CD14-positive monocyte (primary cell): ENCODE results near the gene ADAMTS13. TPM values are rescaled to one million over a fixed set of nuclear protein-coding genes. Genes with fewer than 3 reads are reported as not detected.

Experiments
- DNase-seq, 3 donors: peaks; one replicate each; pipeline ENCODE4 v3.0.0-alpha.2; 2011 to 2022
- H2AFZ ChIP-seq: 2 replicates; pipeline ENCODE4 v1.6.0; 2012; ENCODE audit warnings: mild to moderate bottlenecking, low read depth, low read length, inconsistent platforms; ENCODE audit not compliant: insufficient read depth, poor library complexity, severe bottlenecking
- H3K27ac ChIP-seq, 2 donors: 1 replicate in 1 of 2; 2 replicates in 1 of 2; pipeline ENCODE4 v1.5.1; 2012 to 2013; ENCODE audit warnings: low read length in 2 of 2, control low read depth in 1 of 2, inconsistent platforms in 1 of 2, low read depth in 1 of 2, mild to moderate bottlenecking in 1 of 2
- H3K27me3 ChIP-seq, 2 donors: one replicate each; pipeline versions ENCODE4 v1.6.0 to v1.6.1; 2011 to 2013; ENCODE audit warnings: low read length in 2 of 2; ENCODE audit not compliant: control insufficient read depth in 2 of 2, insufficient read depth in 2 of 2
- H3K36me3 ChIP-seq, 2 donors: replicated peaks in 1 of 2; 1 replicate in 1 of 2; 2 replicates in 1 of 2; pipeline versions ENCODE4 v1.5.1 to v1.6.1; 2012 to 2013; ENCODE audit warnings: low read length in 2 of 2, control low read depth in 1 of 2, inconsistent platforms in 1 of 2, mild to moderate bottlenecking in 1 of 2; ENCODE audit not compliant: insufficient read depth in 2 of 2, control insufficient read depth in 1 of 2
- H3K4me1 ChIP-seq, 2 donors: 1 replicate in 1 of 2; 2 replicates in 1 of 2; pipeline versions ENCODE4 v1.5.1 to v1.6.1; 2012 to 2013; ENCODE audit warnings: low read length in 2 of 2, control low read depth in 1 of 2, inconsistent platforms in 1 of 2, mild to moderate bottlenecking in 1 of 2, moderate library complexity in 1 of 2; ENCODE audit not compliant: insufficient read depth in 2 of 2, control insufficient read depth in 1 of 2
- H3K4me2 ChIP-seq: replicated peaks from 2 replicates; pipeline ENCODE3; 2012; ENCODE audit warnings: low read length, moderate library complexity, mild to moderate bottlenecking; ENCODE audit not compliant: poor library complexity, severe bottlenecking; ENCODE audit errors: extremely low read depth
- H3K4me3 ChIP-seq, 3 experiments: fragments of 200-600 bp in 1 of 3; sonication (generic) in 1 of 3; replicated peaks in 1 of 3; 1 replicate in 2 of 3; 2 replicates in 1 of 3; pipeline ENCODE4 v1.5.1; 2011 to 2013; ENCODE audit warnings: low read length in 3 of 3, mild to moderate bottlenecking in 3 of 3, control low read depth in 2 of 3, low read depth in 2 of 3, inconsistent platforms in 1 of 3, moderate library complexity in 1 of 3
- H3K79me2 ChIP-seq: 2 replicates; pipeline ENCODE4 v1.6.0; 2012; ENCODE audit warnings: mild to moderate bottlenecking, control low read depth, inconsistent platforms, low read length, moderate library complexity; ENCODE audit not compliant: insufficient read depth
- H3K9ac ChIP-seq: 2 replicates; pipeline ENCODE4 v1.6.0; 2017; ENCODE audit warnings: low read length, mild to moderate bottlenecking; ENCODE audit not compliant: insufficient read depth, poor library complexity, severe bottlenecking
- H3K9me3 ChIP-seq, 2 donors: replicated peaks in 1 of 2; 1 replicate in 1 of 2; 2 replicates in 1 of 2; pipeline versions ENCODE4 v1.5.1 to v1.6.1; 2012 to 2013; ENCODE audit warnings: low read length in 2 of 2, control low read depth in 1 of 2; ENCODE audit not compliant: control insufficient read depth in 1 of 2, insufficient read depth in 1 of 2
- H4K20me1 ChIP-seq: 2 replicates; pipeline ENCODE4 v1.6.0; 2012; ENCODE audit warnings: mild to moderate bottlenecking, low read length, control low read depth, moderate library complexity; ENCODE audit not compliant: insufficient read depth
- H3K27ac Mint-ChIP-seq, 7 donors: one replicate each; pipeline ENCODE4 v1.8.0; 2020; ENCODE audit warnings: mild to moderate bottlenecking in 7 of 7, mixed read lengths in 7 of 7, moderate library complexity in 6 of 7, inconsistent platforms in 2 of 7
- H3K27me3 Mint-ChIP-seq, 3 donors: one replicate each; pipeline ENCODE4 v1.8.0; 2021 to 2022; ENCODE audit warnings: low read depth in 3 of 3, mild to moderate bottlenecking in 3 of 3, mixed read lengths in 3 of 3, moderate library complexity in 3 of 3, inconsistent platforms in 1 of 3
- H3K36me3 Mint-ChIP-seq, 2 donors: one replicate each; pipeline ENCODE4 v1.8.0; 2020; ENCODE audit warnings: mixed read lengths in 2 of 2, inconsistent platforms in 1 of 2, mild to moderate bottlenecking in 1 of 2
- H3K4me1 Mint-ChIP-seq: one replicate; pipeline ENCODE4 v1.8.0; 2020; ENCODE audit warnings: mild to moderate bottlenecking, mixed read lengths
- H3K4me3 Mint-ChIP-seq, 2 donors: one replicate each; pipeline ENCODE4 v1.8.0; 2020; ENCODE audit warnings: mild to moderate bottlenecking in 2 of 2, mixed read lengths in 2 of 2, moderate library complexity in 1 of 2
- H3K9me3 Mint-ChIP-seq, 7 donors: one replicate each; pipeline ENCODE4 v1.8.0; 2020 to 2022; ENCODE audit warnings: mixed read lengths in 7 of 7, mild to moderate bottlenecking in 6 of 7, moderate library complexity in 6 of 7, inconsistent platforms in 2 of 7
- WGBS: methylation state at CpG from one replicate; pipeline ENCODE4 v1.1.5; 2013; ENCODE audit warnings: missing lambda C conversion rate; ENCODE audit not compliant: insufficient coverage; 5-methylcytosine and 5-hydroxymethylcytosine counted together
- intact Hi-C, 2 donors: fragments of 100-400 bp; cut with micrococcal nuclease; formaldehyde crosslinking; loops; one replicate each; pipeline versions ENCODE4 v1.15.0 to v1.15.1; 2023
- polyA plus RNA-seq, 3 donors: library from polyadenylated mRNA; depleted of rRNA in 1 of 3; unstranded in 2 of 3; stranded (reverse) in 1 of 3; fragments of 300-500 nt in 2 of 3; fragments of >200 nt in 1 of 3; fragmentation: Illumina TruSeq in 2 of 3; gene quantifications; 1 replicate in 2 of 3; 2 replicates in 1 of 3; pipeline ENCODE4 v1.2.3, GENCODE V29; 2012 to 2021
- TF ChIP-seq, protein P1 (sequence below): fragments of 200-600 bp; IDR thresholded peaks from one replicate; pipeline ENCODE4 v1.8.0; 2022; ENCODE audit warnings: antibody characterized with exemption, mild to moderate bottlenecking

Gene ADAMTS13
- polyA plus RNA-seq, 3 donors, result 0.77 TPM; not detected in 2

DNA sequence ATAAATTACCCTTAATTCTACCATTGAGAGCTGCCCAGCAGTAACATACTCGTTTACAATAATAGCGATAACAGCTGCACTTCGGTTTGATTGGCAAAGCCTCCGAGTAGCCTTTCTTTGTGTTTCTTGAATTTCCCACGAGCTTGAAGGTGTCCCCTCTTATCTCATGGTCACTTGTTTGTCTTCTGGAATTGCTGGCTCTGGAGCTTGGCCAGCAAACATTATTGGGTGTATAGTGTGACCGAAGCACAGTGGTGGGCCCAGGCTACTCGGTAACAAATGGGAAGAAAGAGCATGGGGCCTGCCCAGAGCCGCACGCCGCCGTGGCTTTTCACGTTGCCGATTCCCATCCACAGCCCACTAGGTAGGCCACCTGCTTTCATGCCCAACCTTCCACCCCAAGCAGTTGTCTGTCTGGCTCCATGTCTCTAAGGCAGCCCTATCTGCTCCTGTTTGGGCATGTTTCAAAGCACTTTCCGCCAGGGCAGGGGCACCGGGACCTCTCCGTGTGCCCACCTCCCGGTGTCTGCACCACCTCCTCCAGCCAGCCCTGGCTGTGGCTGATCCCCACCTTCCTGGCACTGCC lies 37.3 kb upstream of the ADAMTS13 start:
- TF ChIP-seq, protein P1, sequence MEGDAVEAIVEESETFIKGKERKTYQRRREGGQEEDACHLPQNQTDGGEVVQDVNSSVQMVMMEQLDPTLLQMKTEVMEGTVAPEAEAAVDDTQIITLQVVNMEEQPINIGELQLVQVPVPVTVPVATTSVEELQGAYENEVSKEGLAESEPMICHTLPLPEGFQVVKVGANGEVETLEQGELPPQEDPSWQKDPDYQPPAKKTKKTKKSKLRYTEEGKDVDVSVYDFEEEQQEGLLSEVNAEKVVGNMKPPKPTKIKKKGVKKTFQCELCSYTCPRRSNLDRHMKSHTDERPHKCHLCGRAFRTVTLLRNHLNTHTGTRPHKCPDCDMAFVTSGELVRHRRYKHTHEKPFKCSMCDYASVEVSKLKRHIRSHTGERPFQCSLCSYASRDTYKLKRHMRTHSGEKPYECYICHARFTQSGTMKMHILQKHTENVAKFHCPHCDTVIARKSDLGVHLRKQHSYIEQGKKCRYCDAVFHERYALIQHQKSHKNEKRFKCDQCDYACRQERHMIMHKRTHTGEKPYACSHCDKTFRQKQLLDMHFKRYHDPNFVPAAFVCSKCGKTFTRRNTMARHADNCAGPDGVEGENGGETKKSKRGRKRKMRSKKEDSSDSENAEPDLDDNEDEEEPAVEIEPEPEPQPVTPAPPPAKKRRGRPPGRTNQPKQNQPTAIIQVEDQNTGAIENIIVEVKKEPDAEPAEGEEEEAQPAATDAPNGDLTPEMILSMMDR, result no peak
- H3K4me3 Mint-ChIP-seq, result no peak overlapping the region
- no peaks in the 10 kb centered on the region for H3K36me3 Mint-ChIP-seq
- Histone ChIP-seq H3K4me1 (no peaks in the 10 kb centered on the region), H3K79me2 (no peaks in the 10 kb centered on the region), H3K27me3 (no peaks in the 10 kb centered on the region), H3K4me2 (no peak overlapping the region), H3K27ac (no peak overlapping the region), H3K9ac (no peak overlapping the region), H3K36me3 (no peaks in the 10 kb centered on the region), H4K20me1 (no peaks in the 10 kb centered on the region), H3K9me3 (no peaks in the 10 kb centered on the region), H3K4me3 (no peak overlapping the region), H2AFZ (no peak overlapping the region)
- 93% methylated on average over 15 of the region's 17 CpGs for WGBS
- H3K4me1 Mint-ChIP-seq, result no peaks in the 10 kb centered on the region
- H3K9me3 Mint-ChIP-seq, result no peaks in the 10 kb centered on the region
- intact Hi-C loops, result no loop called here
- no peak for DNase-seq
- H3K27me3 Mint-ChIP-seq, result peaks cover 2 to 6% (median 3%) of the 10 kb centered on the region in 3 donors
- H3K27ac Mint-ChIP-seq, result no peak overlapping the region

DNA sequence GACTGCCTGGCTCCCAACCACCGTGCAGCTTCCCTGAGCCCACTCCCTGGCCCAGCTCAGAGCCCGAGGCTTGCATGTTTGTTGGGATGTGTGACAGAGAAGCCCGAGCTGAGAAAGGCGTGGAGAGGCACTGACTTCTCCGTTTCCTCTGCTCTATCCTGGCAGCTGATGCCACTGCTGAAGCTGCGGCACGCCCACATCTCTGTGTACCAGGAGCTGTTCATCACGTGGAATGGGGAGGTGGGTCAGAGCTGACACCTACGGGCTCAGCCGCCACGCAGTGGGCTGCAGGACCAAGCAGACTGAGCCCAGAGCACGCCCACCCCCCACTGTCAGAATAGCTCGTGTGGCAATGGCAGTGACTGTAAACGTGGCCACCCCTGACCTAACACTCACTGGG lies 36.7 kb upstream of the ADAMTS13 start:
- Histone ChIP-seq H3K27me3 (no peaks in the 10 kb centered on the region), H3K4me3 (no peak overlapping the region), H3K79me2 (no peaks in the 10 kb centered on the region), H3K36me3 (no peaks in the 10 kb centered on the region), H4K20me1 (no peaks in the 10 kb centered on the region), H2AFZ (no peak overlapping the region), H3K27ac (no peak overlapping the region), H3K4me2 (no peak overlapping the region), H3K9me3 (no peaks in the 10 kb centered on the region), H3K9ac (no peak overlapping the region), H3K4me1 (no peaks in the 10 kb centered on the region)
- H3K9me3 Mint-ChIP-seq, result no peaks in the 10 kb centered on the region
- WGBS, result 96% methylated on average over 10 of the region's 14 CpGs
- no peak overlapping the region for H3K4me3 Mint-ChIP-seq
- no peaks in the 10 kb centered on the region for H3K4me1 Mint-ChIP-seq
- peaks cover 2 to 6% (median 3%) of the 10 kb centered on the region in 3 donors for H3K27me3 Mint-ChIP-seq
- TF ChIP-seq, protein P1, result no peak
- H3K36me3 Mint-ChIP-seq, result no peaks in the 10 kb centered on the region
- intact Hi-C loops, result no loop called here
- no peak overlapping the region for H3K27ac Mint-ChIP-seq
- no peak for DNase-seq
